CD4-positive, alpha-beta T cell (primary cell): Measurements from ENCODE around the gene CSTPP1. TPM values are rescaled to one million over a fixed set of nuclear protein-coding genes. Genes with fewer than 3 reads are reported as not detected.

Source experiments
- ATAC-seq: fragments of 200-7000 bp; cut with Tn5 transposase; one replicate; pipeline ENCODE4 v1.10.0; 2022; ENCODE audit warnings: mild to moderate bottlenecking; ENCODE audit not compliant: poor library complexity
- CTCF ChIA-PET: fragments of 350-600 bp; sonication (Branson Sonifier 250); formaldehyde crosslinking; loops from one replicate; lab custom pipeline; 2021; ENCODE audit warnings: antibody characterized with exemption, inconsistent platforms; lab: Charles Lee
- POLR2A ChIA-PET: fragments of 350-600 bp; sonication (Branson Sonifier 250); formaldehyde crosslinking; loops from one replicate; lab custom pipeline; 2021; ENCODE audit warnings: antibody characterized with exemption, inconsistent platforms; lab: Charles Lee
- DNase-seq, 14 experiments: peaks; one replicate each; pipeline ENCODE4 v3.0.0-alpha.2; 2013 to 2020; ENCODE audit warnings: mixed read lengths in 2 of 14
- H3K27ac ChIP-seq, 2 donors: one replicate each; pipeline versions ENCODE4 v1.5.1 to v1.7.0; 2013; ENCODE audit warnings: low read length in 2 of 2, low read depth in 1 of 2, mild to moderate bottlenecking in 1 of 2
- H3K27me3 ChIP-seq, 2 experiments: 1 replicate in 1 of 2; 2 replicates in 1 of 2; pipeline versions ENCODE4 v1.6.1 to v1.7.0; 2013; ENCODE audit warnings: low read length in 2 of 2, control low read depth in 1 of 2, mild to moderate bottlenecking in 1 of 2, moderate library complexity in 1 of 2; ENCODE audit not compliant: insufficient read depth in 2 of 2, control insufficient read depth in 1 of 2
- H3K36me3 ChIP-seq: one replicate; pipeline ENCODE4 v1.6.1; 2013; ENCODE audit warnings: low read length, control low read depth; ENCODE audit not compliant: insufficient read depth
- H3K4me1 ChIP-seq: one replicate; pipeline ENCODE4 v1.6.1; 2013; ENCODE audit warnings: low read length, control low read depth; ENCODE audit not compliant: insufficient read depth
- H3K4me3 ChIP-seq: one replicate; pipeline ENCODE4 v1.5.1; 2013; ENCODE audit warnings: mild to moderate bottlenecking, low read length, moderate library complexity
- H3K9me3 ChIP-seq, 2 experiments: 1 replicate in 1 of 2; 2 replicates in 1 of 2; pipeline versions ENCODE4 v1.6.1 to v1.7.0; 2013; ENCODE audit warnings: low read length in 2 of 2, mild to moderate bottlenecking in 2 of 2, control low read depth in 1 of 2, moderate library complexity in 1 of 2; ENCODE audit not compliant: control insufficient read depth in 1 of 2, insufficient read depth in 1 of 2
- H3K27ac Mint-ChIP-seq: one replicate; pipeline ENCODE4 v1.8.0; 2020; ENCODE audit warnings: mixed read lengths
- H3K27me3 Mint-ChIP-seq: one replicate; pipeline ENCODE4 v1.8.0; 2021; ENCODE audit warnings: mixed read lengths
- H3K36me3 Mint-ChIP-seq: one replicate; pipeline ENCODE4 v1.8.0; 2021; ENCODE audit warnings: low read depth, mixed read lengths
- H3K4me1 Mint-ChIP-seq: one replicate; pipeline ENCODE4 v1.8.0; 2021; ENCODE audit warnings: low read depth, mixed read lengths
- H3K4me3 Mint-ChIP-seq: one replicate; pipeline ENCODE4 v1.8.0; 2020; ENCODE audit warnings: mild to moderate bottlenecking, mixed read lengths
- H3K9me3 Mint-ChIP-seq: one replicate; pipeline ENCODE4 v1.8.0; 2020; ENCODE audit warnings: mixed read lengths
- intact Hi-C, 2 experiments: fragments of 100-400 bp; cut with DNase I in 1 of 2; cut with micrococcal nuclease in 1 of 2; formaldehyde crosslinking; loops; one replicate each; pipeline versions ENCODE4 v1.15.1 to v1.9.0; 2023 to 2025; cut with DNase I, micrococcal nuclease
- total RNA-seq, 174 experiments: library from RNA in 2 of 174; stranded (reverse) in 2 of 174; gene quantifications; one replicate each; pipeline ENCODE4 v1.2.3 and lab custom pipeline; 2021 to 2026
- TF ChIP-seq, protein P1 (sequence below): fragments of 200-600 bp; IDR thresholded peaks from one replicate; pipeline ENCODE4 v1.8.0; 2022; ENCODE audit warnings: antibody characterized with exemption, mild to moderate bottlenecking

The CSTPP1 gene
- total RNA-seq, 2 experiments from 2014 or later: 6.6 to 7.3 TPM

DNA sequence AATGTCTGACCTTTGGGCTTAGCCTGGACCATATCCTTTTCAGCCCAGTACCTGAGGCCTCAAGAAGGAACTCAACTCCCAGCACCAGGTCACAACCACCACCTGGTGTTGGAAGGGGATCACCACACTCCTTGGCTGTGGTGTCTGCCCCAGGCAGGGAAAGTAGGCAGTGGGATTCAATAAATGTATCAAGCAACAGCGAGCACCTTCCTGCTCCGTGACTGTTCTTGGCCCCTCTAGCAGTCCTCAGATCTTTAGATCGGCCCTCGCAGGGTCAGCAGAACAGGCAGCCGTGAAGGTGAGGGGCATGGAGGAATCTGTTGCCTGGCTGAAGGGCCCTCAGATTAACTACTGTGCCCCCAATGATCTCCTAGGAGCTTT, 224.2 kb downstream of the CSTPP1 start:
- H3K4me3 ChIP-seq: no peak overlapping the region
- H3K27me3 ChIP-seq: no peaks in the 10 kb centered on the region
- H3K4me1 ChIP-seq: peaks cover 11% of the 10 kb centered on the region
- peaks cover 3% of the 10 kb centered on the region for H3K4me1 Mint-ChIP-seq
- DNase-seq (no peak), ATAC-seq (peak; percentile 7)
- H3K36me3 ChIP-seq: peaks cover 23% of the 10 kb centered on the region
- H3K27ac ChIP-seq: no peak overlapping the region
- H3K27me3 Mint-ChIP-seq: no peaks in the 10 kb centered on the region
- CTCF ChIA-PET: interaction anchor here (0.7 kb wide), 1 partner anchor 273 kb away, joined by 4 read pairs; no protein-coding TSS in a partner anchor
- peak overlapping the region; percentile 53 for H3K27ac Mint-ChIP-seq
- H3K4me3 Mint-ChIP-seq: no peak overlapping the region
- no peaks in the 10 kb centered on the region for H3K9me3 ChIP-seq
- intact Hi-C loops: loop anchor here (1.0 kb wide), 1 partner anchor 271 kb away; no protein-coding TSS in a partner anchor
- POLR2A ChIA-PET: interaction anchor here (0.7 kb wide), 1 partner anchor 274 kb away, joined by 3 read pairs; no protein-coding TSS in a partner anchor
- no peaks in the 10 kb centered on the region for H3K9me3 Mint-ChIP-seq
- peaks cover 27% of the 10 kb centered on the region for H3K36me3 Mint-ChIP-seq
- TF ChIP-seq, protein P1, sequence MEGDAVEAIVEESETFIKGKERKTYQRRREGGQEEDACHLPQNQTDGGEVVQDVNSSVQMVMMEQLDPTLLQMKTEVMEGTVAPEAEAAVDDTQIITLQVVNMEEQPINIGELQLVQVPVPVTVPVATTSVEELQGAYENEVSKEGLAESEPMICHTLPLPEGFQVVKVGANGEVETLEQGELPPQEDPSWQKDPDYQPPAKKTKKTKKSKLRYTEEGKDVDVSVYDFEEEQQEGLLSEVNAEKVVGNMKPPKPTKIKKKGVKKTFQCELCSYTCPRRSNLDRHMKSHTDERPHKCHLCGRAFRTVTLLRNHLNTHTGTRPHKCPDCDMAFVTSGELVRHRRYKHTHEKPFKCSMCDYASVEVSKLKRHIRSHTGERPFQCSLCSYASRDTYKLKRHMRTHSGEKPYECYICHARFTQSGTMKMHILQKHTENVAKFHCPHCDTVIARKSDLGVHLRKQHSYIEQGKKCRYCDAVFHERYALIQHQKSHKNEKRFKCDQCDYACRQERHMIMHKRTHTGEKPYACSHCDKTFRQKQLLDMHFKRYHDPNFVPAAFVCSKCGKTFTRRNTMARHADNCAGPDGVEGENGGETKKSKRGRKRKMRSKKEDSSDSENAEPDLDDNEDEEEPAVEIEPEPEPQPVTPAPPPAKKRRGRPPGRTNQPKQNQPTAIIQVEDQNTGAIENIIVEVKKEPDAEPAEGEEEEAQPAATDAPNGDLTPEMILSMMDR: no peak

DNA sequence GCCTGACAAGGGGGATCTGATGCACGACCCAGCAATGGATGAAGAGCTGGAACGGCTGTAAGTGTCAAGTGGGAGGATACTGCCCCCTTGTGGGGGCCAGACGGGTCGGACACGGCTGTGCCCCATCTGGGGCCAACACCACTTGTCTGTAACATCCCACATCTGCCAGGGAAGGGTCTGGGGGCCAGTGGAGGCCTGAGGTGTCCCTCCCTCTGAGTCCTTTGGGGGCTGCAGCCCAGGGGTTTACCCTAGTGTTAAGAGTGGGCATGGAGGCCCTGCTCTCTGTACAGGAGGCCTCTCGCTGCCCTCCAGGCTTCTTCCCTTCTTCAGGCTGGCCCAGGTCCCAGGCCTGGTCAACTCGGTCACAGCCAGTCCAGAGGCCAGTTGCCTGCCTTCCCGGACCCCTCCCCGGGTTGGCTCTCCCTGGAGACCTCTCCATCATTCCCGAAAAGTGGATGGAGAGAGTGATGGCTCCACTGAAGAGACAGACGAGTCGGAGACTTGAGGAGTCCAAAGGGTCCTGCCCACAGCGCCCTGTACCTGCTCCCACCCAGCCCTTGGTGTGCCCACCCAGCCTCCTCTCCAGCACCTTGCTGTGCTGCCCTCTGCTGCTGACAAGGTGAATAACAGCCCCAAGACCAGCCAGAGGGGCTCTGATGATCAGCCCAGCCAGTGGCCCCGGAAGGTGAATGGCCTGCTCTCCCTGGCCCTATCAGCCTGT, 224.7 kb downstream of the CSTPP1 start:
- no peaks in the 10 kb centered on the region for H3K4me1 Mint-ChIP-seq
- H3K36me3 ChIP-seq: peaks cover 28% of the 10 kb centered on the region
- H3K9me3 Mint-ChIP-seq: no peaks in the 10 kb centered on the region
- peaks cover 32% of the 10 kb centered on the region for H3K36me3 Mint-ChIP-seq
- H3K4me1 ChIP-seq: peaks cover 7% of the 10 kb centered on the region
- DNase-seq: peak; percentile 40 to 79 (median 54)
- intact Hi-C loops: loop anchor here (1.0 kb wide), 1 partner anchor 272 kb away; no protein-coding TSS in a partner anchor
- H3K9me3 ChIP-seq: no peaks in the 10 kb centered on the region
- ChIA-PET POLR2A (interaction anchor here (0.7 kb wide), 1 partner anchor 275 kb away, joined by 3 read pairs; no protein-coding TSS in a partner anchor), CTCF (interaction anchor here (0.7 kb wide), 1 partner anchor 273 kb away, joined by 4 read pairs; no protein-coding TSS in a partner anchor)
- H3K27me3 Mint-ChIP-seq: no peaks in the 10 kb centered on the region
- H3K27ac ChIP-seq: no peak overlapping the region
- peak; percentile 71 for ATAC-seq
- H3K27ac Mint-ChIP-seq: peak overlapping the region; percentile 53
- TF ChIP-seq, protein P1: peak; percentile 55
- no peaks in the 10 kb centered on the region for H3K27me3 ChIP-seq
- H3K4me3 ChIP-seq: no peak overlapping the region
- H3K4me3 Mint-ChIP-seq: no peak overlapping the region

DNA sequence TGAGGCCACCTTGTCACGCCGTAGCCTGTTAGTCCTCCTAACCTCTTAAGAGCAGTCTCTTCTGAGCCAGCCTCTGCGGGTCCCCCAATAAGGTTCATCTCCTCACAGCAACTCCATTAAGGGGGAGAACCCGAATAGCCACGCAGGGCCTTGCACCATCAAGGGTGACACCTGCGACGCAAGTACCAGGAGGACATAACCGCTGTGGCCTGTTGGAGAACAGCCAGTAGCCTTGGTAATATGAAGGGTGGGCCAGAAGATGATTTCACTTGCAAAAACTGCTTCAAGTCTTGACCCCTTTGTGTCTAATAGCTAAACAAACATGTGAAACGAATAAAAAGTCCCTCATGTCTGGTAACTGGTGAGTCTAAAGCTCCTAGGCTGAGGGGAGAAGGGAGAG, 225.3 kb downstream of the CSTPP1 start:
- no peaks in the 10 kb centered on the region for H3K4me1 Mint-ChIP-seq
- no peaks in the 10 kb centered on the region for H3K9me3 Mint-ChIP-seq
- TF ChIP-seq, protein P1: no peak
- H3K36me3 Mint-ChIP-seq: peaks cover 38% of the 10 kb centered on the region
- Histone ChIP-seq H3K9me3 (no peaks in the 10 kb centered on the region), H3K27ac (no peak overlapping the region), H3K36me3 (peaks cover 34% of the 10 kb centered on the region), H3K27me3 (no peaks in the 10 kb centered on the region), H3K4me1 (peaks cover 7% of the 10 kb centered on the region), H3K4me3 (no peak overlapping the region)
- ChIA-PET CTCF (no interaction called here), POLR2A (no interaction called here)
- no peak overlapping the region for H3K4me3 Mint-ChIP-seq
- H3K27ac Mint-ChIP-seq: no peak overlapping the region
- intact Hi-C loops: loop anchor here (1.0 kb wide), 1 partner anchor 273 kb away; no protein-coding TSS in a partner anchor
- ATAC-seq (no peak), DNase-seq (no peak)
- no peaks in the 10 kb centered on the region for H3K27me3 Mint-ChIP-seq
